Epithelial cell of esophagus (primary cell): ENCODE data around the gene BBOX1.

ENCODE experiments used
- DNase-seq: peaks from one replicate; pipeline ENCODE4 v3.0.0; 2010; ENCODE audit warnings: low read depth
- H3K4me3 ChIP-seq: 2 replicates; pipeline ENCODE4 v1.5.1; 2011; ENCODE audit warnings: mild to moderate bottlenecking, low read length, control low read depth
- CTCF ChIP-seq: IDR thresholded peaks from 2 replicates; pipeline ENCODE4 v1.5.1; 2011; ENCODE audit warnings: low read depth, mild to moderate bottlenecking, low read length, control low read depth, inconsistent platforms; ENCODE audit not compliant: insufficient read depth; ENCODE audit errors: missing control alignments

Gene BBOX1

GRCh38 chr11:27100534-27100933 lies 59.9 kb downstream of the BBOX1 start:
- no peak for TF ChIP-seq CTCF
- DNase-seq: no peak
- no peak overlapping the region for H3K4me3 ChIP-seq

- TF ChIP-seq CTCF: no peak
- DNase-seq: peak; percentile 37
- no peak overlapping the region for H3K4me3 ChIP-seq
Measured at GRCh38 chr11:27107548-27107947, 66.9 kb downstream of the BBOX1 start.

GRCh38 chr11:27108809-27109208 lies 68.2 kb downstream of the BBOX1 start:
- H3K4me3 ChIP-seq: no peak overlapping the region
- no peak for DNase-seq
- TF ChIP-seq CTCF: no peak

GRCh38 chr11:27111896-27112295 lies 71.3 kb downstream of the BBOX1 start:
- no peak for DNase-seq
- H3K4me3 ChIP-seq: no peak overlapping the region
- no peak for TF ChIP-seq CTCF

GRCh38 chr11:27112946-27113345 lies 72.3 kb downstream of the BBOX1 start:
- TF ChIP-seq CTCF: no peak
- DNase-seq: no peak
- no peak overlapping the region for H3K4me3 ChIP-seq

GRCh38 chr11:27115051-27115650 lies 74.5 kb downstream of the BBOX1 start:
- TF ChIP-seq CTCF: no peak
- DNase-seq: no peak
- no peak overlapping the region for H3K4me3 ChIP-seq

- no peak for DNase-seq
- no peak overlapping the region for H3K4me3 ChIP-seq
- no peak for TF ChIP-seq CTCF
Measured at GRCh38 chr11:27116684-27117083, 76.1 kb downstream of the BBOX1 start.
